Tibial nerve (tissue), 4 donors: Measurements from ENCODE around the gene RAB30.

Experiments used
- CTCF ChIP-seq, 5 experiments: fragments of 200-600 bp in 3 of 5; fragments of 450-650 bp in 2 of 5; sonication (generic) in 3 of 5; IDR thresholded peaks; one replicate each; pipeline ENCODE4 v1.5.1; 2016 to 2019; ENCODE audit warnings: antibody characterized with exemption in 5 of 5, mild to moderate bottlenecking in 3 of 5, moderate library complexity in 2 of 5
- EP300 ChIP-seq, 2 donors: sonication (generic); formaldehyde crosslinking; IDR thresholded peaks; one replicate each; pipeline ENCODE4 v1.6.1; 2017; ENCODE audit warnings: antibody characterized with exemption in 2 of 2, mild to moderate bottlenecking in 1 of 2
- POLR2A ChIP-seq, 2 donors: fragments of 450-650 bp; IDR thresholded peaks; one replicate each; pipeline ENCODE4 v1.6.1; 2017; ENCODE audit warnings: antibody characterized with exemption in 2 of 2, mild to moderate bottlenecking in 2 of 2, moderate library complexity in 2 of 2

GRCh38 chr11:83034673-83035014 is 37.1 kb downstream of the RAB30 start:
- TF ChIP-seq CTCF (IDR thresholded peaks at IDR 0.05) (no peak), EP300 (IDR thresholded peaks at IDR 0.05) (no peak), POLR2A (IDR thresholded peaks at IDR 0.05) (no peak)
